GM12878 (cell line): ENCODE results near the gene ELAVL2.

Source experiments
- CTCF ChIP-seq, 3 experiments: IDR thresholded peaks in 2 of 3; conservative IDR thresholded peaks in 1 of 3; 2 replicates each; pipeline ENCODE4 v1.5.1; 2011; ENCODE audit warnings: low read depth in 3 of 3, low read length in 3 of 3, mild to moderate bottlenecking in 3 of 3, control low read depth in 2 of 3, moderate library complexity in 2 of 3, inconsistent platforms in 1 of 3, mixed read lengths in 1 of 3; ENCODE audit not compliant: control insufficient read depth in 2 of 3, insufficient read depth in 1 of 3; ENCODE audit errors: extremely low read depth in 1 of 3
- EZH2 ChIP-seq: IDR thresholded peaks from 2 replicates; pipeline ENCODE4 v1.6.1; 2012; ENCODE audit warnings: low read depth, mild to moderate bottlenecking, control low read depth, inconsistent platforms, low read length, borderline replicate concordance; ENCODE audit not compliant: control insufficient read depth
- MTA3 ChIP-seq: IDR thresholded peaks from 2 replicates; pipeline ENCODE4 v1.6.1; 2012; ENCODE audit warnings: low read length, inconsistent platforms, borderline replicate concordance
- MYC ChIP-seq: IDR thresholded peaks from 2 replicates; pipeline ENCODE4 v1.6.1; 2011; ENCODE audit warnings: mild to moderate bottlenecking, low read length, moderate library complexity, inconsistent platforms; ENCODE audit not compliant: insufficient read depth, insufficient replicate concordance, insufficient read length, severe bottlenecking
- POLR2A ChIP-seq: IDR thresholded peaks from 2 replicates; pipeline ENCODE4 v1.6.1; 2011; ENCODE audit warnings: low read depth, mild to moderate bottlenecking, low read length
- POLR2AphosphoS5 ChIP-seq: IDR thresholded peaks from 2 replicates; pipeline ENCODE4 v1.6.1; 2011; ENCODE audit warnings: mild to moderate bottlenecking, low read length, inconsistent platforms
- SREBF1 ChIP-seq: IDR thresholded peaks from 2 replicates; pipeline ENCODE4 v1.6.1; 2012; ENCODE audit warnings: mild to moderate bottlenecking, low read length
- SUZ12 ChIP-seq: fragments of 200-600 bp; sonication (generic); IDR thresholded peaks from one replicate; pipeline ENCODE4 v1.6.1; 2018; ENCODE audit warnings: antibody characterized with exemption, mild to moderate bottlenecking; ENCODE audit not compliant: unreplicated experiment
- TAF1 ChIP-seq: IDR thresholded peaks from 2 replicates; pipeline ENCODE4 v1.6.1; 2011; ENCODE audit warnings: mild to moderate bottlenecking, low read depth, low read length, borderline replicate concordance
- ZNF24 ChIP-seq: fragments of 450-650 bp; IDR thresholded peaks from 2 replicates; pipeline ENCODE4 v1.6.1; 2017; ENCODE audit warnings: antibody characterized with exemption, mild to moderate bottlenecking
- ZNF274 ChIP-seq: IDR thresholded peaks from one replicate; pipeline ENCODE4 v1.8.0; 2011; ENCODE audit not compliant: insufficient read length, insufficient read depth
- TF ChIP-seq, protein P1 (sequence below): IDR thresholded peaks from 2 replicates; pipeline ENCODE4 v1.6.1; 2011; ENCODE audit warnings: borderline replicate concordance, low read depth, mild to moderate bottlenecking, moderate library complexity, mixed read lengths, low read length; ENCODE audit not compliant: insufficient read depth; ENCODE audit errors: extremely low read length
- TF ChIP-seq, protein P2 (sequence below): fragments of 450-650 bp; IDR thresholded peaks from 2 replicates; pipeline ENCODE4 v1.6.1; 2017; ENCODE audit warnings: mild to moderate bottlenecking

DNA sequence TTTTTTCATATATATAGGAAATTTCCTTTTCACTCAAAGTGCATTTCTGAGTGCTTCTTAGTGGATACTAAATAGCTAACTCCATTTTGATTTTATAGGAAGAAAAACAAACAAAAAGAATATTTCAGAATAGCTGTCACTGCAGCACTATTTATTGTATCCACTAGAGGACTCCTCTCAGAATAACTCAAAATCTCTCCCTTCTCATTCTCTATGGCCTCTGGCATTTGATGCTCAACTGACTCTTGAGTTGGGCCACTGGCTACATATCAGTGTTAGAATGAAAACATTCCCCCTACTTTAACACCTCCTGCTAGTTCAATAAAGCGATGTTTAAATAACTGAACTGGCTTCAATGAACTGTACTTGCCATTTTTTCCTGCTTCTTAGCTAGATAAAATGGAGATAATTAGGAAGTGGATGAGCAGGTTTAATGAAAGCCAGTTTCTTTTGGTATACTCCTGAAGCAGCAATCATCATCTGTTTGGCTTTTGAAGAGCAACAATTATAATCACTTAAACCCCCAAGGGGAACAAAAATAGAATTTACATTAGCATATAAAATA lies 16.6 kb upstream of the ELAVL2 start:
- 0 out of 6 replicates have a peak, but pooled peaks of 1 of the 3 experiments have one; percentile 10 for TF ChIP-seq CTCF (IDR thresholded peaks at IDR 0.05 in 2 of 3, conservative IDR thresholded peaks at IDR 0.05 in 1 of 3; ENCODE audit: control insufficient read depth in 2 of 3, extremely low read depth in 1 of 3, insufficient read depth in 1 of 3, low read depth in 3 of 3, low read length in 3 of 3)
- no peak for TF ChIP-seq ZNF24
- TF ChIP-seq, protein P1, sequence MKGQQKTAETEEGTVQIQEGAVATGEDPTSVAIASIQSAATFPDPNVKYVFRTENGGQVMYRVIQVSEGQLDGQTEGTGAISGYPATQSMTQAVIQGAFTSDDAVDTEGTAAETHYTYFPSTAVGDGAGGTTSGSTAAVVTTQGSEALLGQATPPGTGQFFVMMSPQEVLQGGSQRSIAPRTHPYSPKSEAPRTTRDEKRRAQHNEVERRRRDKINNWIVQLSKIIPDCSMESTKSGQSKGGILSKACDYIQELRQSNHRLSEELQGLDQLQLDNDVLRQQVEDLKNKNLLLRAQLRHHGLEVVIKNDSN = no peak
- TF ChIP-seq MTA3 = no peak
- no peak for TF ChIP-seq MYC
- no peak for TF ChIP-seq ZNF274
- no peak for TF ChIP-seq EZH2
- TF ChIP-seq TAF1 = no peak
- TF ChIP-seq, protein P2, sequence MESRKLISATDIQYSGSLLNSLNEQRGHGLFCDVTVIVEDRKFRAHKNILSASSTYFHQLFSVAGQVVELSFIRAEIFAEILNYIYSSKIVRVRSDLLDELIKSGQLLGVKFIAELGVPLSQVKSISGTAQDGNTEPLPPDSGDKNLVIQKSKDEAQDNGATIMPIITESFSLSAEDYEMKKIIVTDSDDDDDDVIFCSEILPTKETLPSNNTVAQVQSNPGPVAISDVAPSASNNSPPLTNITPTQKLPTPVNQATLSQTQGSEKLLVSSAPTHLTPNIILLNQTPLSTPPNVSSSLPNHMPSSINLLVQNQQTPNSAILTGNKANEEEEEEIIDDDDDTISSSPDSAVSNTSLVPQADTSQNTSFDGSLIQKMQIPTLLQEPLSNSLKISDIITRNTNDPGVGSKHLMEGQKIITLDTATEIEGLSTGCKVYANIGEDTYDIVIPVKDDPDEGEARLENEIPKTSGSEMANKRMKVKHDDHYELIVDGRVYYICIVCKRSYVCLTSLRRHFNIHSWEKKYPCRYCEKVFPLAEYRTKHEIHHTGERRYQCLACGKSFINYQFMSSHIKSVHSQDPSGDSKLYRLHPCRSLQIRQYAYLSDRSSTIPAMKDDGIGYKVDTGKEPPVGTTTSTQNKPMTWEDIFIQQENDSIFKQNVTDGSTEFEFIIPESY = no peak
- TF ChIP-seq SREBF1 = no peak
- TF ChIP-seq POLR2A = no peak
- TF ChIP-seq SUZ12 = no peak
- no peak for TF ChIP-seq POLR2AphosphoS5
